Panc1 (cell line): ENCODE results near the gene TMEM132C. TPM values are rescaled to one million over a fixed set of nuclear protein-coding genes. Genes with fewer than 3 reads are reported as not detected.

ENCODE experiments used
- ATAC-seq: fragments of 200-7000 bp; cut with Tn5 transposase; 2 replicates; pipeline ENCODE4 v1.9.1; 2020; ENCODE audit warnings: mild to moderate bottlenecking, moderate library complexity
- BruUV-seq: library from RNA; stranded (reverse); fragments of 400-500 nt; replicated peaks from 2 replicates; lab custom pipeline; 2021; lab: Mats Ljungman, UMichigan
- CTCF ChIA-PET: fragments of 300-600 bp; sonication (Branson Sonifier 250); formaldehyde crosslinking; loops from one replicate; lab custom pipeline; 2022; ENCODE audit warnings: antibody characterized with exemption; lab: Charles Lee
- POLR2A ChIA-PET: fragments of 300-600 bp; sonication (Branson Sonifier 250); formaldehyde crosslinking; loops from one replicate; lab custom pipeline; 2022; ENCODE audit warnings: antibody characterized with exemption; lab: Charles Lee
- DNase-seq: peaks from one replicate; pipeline ENCODE4 v3.0.0-alpha.2; 2010; ENCODE audit warnings: low read depth, low spot score
- H3K27ac ChIP-seq: 2 replicates; pipeline ENCODE4 v1.5.1; 2011; ENCODE audit warnings: mild to moderate bottlenecking, low read length, inconsistent platforms
- H3K27me3 ChIP-seq: fragments of 200-500 bp; sonication (Bioruptor generic); 2 replicates; pipeline ENCODE4 v1.6.0; 2014; ENCODE audit warnings: low read length, inconsistent platforms; ENCODE audit not compliant: control insufficient read depth, insufficient read depth
- H3K36me3 ChIP-seq: fragments of 200-500 bp; sonication (Bioruptor generic); 2 replicates; pipeline ENCODE4 v1.5.1; 2014; ENCODE audit warnings: inconsistent platforms, mild to moderate bottlenecking, low read length, moderate library complexity; ENCODE audit not compliant: control insufficient read depth, insufficient read depth
- H3K4me1 ChIP-seq: 2 replicates; pipeline ENCODE4 v1.5.1; 2011; ENCODE audit warnings: inconsistent platforms, mild to moderate bottlenecking, low read length, moderate library complexity; ENCODE audit not compliant: control insufficient read depth, insufficient read depth
- H3K4me3 ChIP-seq, 2 experiments: 2 replicates each; pipeline ENCODE4 v1.5.1; 2011 to 2012; ENCODE audit warnings: low read depth in 2 of 2, low read length in 2 of 2, mild to moderate bottlenecking in 2 of 2, inconsistent platforms in 1 of 2, moderate library complexity in 1 of 2
- H3K9me3 ChIP-seq: fragments of 200-500 bp; sonication (Bioruptor generic); 2 replicates; pipeline ENCODE4 v1.5.1; 2014; ENCODE audit warnings: low read depth, mild to moderate bottlenecking, inconsistent platforms, low read length, moderate library complexity; ENCODE audit not compliant: control insufficient read depth, insufficient read depth
- CTCF ChIP-seq: fragments of 450-650 bp; IDR thresholded peaks from 2 replicates; pipeline ENCODE4 v1.5.1; 2017; ENCODE audit warnings: mild to moderate bottlenecking
- POLR2AphosphoS5 ChIP-seq: IDR thresholded peaks from 2 replicates; pipeline ENCODE4 v1.6.1; 2012; ENCODE audit warnings: mild to moderate bottlenecking, low read depth, low read length, moderate library complexity
- REST ChIP-seq, 2 experiments: IDR thresholded peaks; 2 replicates each; pipeline ENCODE4 v1.6.1; 2011 to 2012; ENCODE audit warnings: low read depth in 2 of 2, control low read depth in 1 of 2, low read length in 1 of 2, mild to moderate bottlenecking in 1 of 2, moderate library complexity in 1 of 2; ENCODE audit not compliant: insufficient read depth in 1 of 2
- SIN3A ChIP-seq: IDR thresholded peaks from 2 replicates; pipeline ENCODE4 v1.6.1; 2012; ENCODE audit warnings: low read depth, mild to moderate bottlenecking, low read length, moderate library complexity, borderline replicate concordance; ENCODE audit not compliant: insufficient read depth
- TCF7L2 ChIP-seq: IDR thresholded peaks from 2 replicates; pipeline ENCODE4 v1.6.1; 2011; ENCODE audit warnings: mild to moderate bottlenecking, low read depth, low read length, inconsistent platforms
- in situ Hi-C: cut with HindIII; loops from 2 replicates; pipeline ENCODE4 v1.10.0; 2016; ENCODE audit warnings: low sequenced_read_pairs, low pct_unique_long_range_greater_than_20kb
- intact Hi-C: fragments of 100-400 bp; cut with micrococcal nuclease; formaldehyde crosslinking; loops from one replicate; pipeline ENCODE4 v1.10.0; 2022; ENCODE audit not compliant: unreplicated experiment
- total RNA-seq: library from RNA; stranded (reverse); gene quantifications from one replicate; pipeline ENCODE4 v1.2.1, GENCODE V29; 2021; ENCODE audit not compliant: unreplicated experiment

Gene TMEM132C
- total RNA-seq, 1 experiment from 2014 or later = not detected

GRCh38 chr12:128606538-128606937, 339.6 kb downstream of the TMEM132C start:
- in situ Hi-C loops = no loop called here
- no TSS peak for BruUV-seq
- Histone ChIP-seq H3K4me1 (no peaks in the 10 kb centered on the region), H3K9me3 (no peaks in the 10 kb centered on the region), H3K4me3 (no peak overlapping the region), H3K27ac (no peak overlapping the region), H3K27me3 (no peaks in the 10 kb centered on the region; the same call in 1 of the 2 replicates), H3K36me3 (no peaks in the 10 kb centered on the region)
- DNase-seq = no peak
- POLR2A ChIA-PET = no interaction called here
- no peak for TF ChIP-seq POLR2AphosphoS5
- TF ChIP-seq REST (IDR thresholded peaks at IDR 0.05; ENCODE audit: insufficient read depth in 1 of 2, low read depth in 2 of 2, low read length in 1 of 2) = no peak
- TF ChIP-seq TCF7L2 = no peak
- TF ChIP-seq SIN3A = no peak
- no peak for TF ChIP-seq CTCF
- ATAC-seq = no peak
- CTCF ChIA-PET = no interaction called here
- intact Hi-C loops = no loop called here

GRCh38 chr12:128606970-128607369, 340.0 kb downstream of the TMEM132C start:
- intact Hi-C loops (no loop called here), in situ Hi-C loops (no loop called here)
- ATAC-seq (no peak), DNase-seq (no peak)
- H3K27ac ChIP-seq = no peak overlapping the region
- H3K9me3 ChIP-seq = no peaks in the 10 kb centered on the region
- ChIA-PET POLR2A (no interaction called here), CTCF (no interaction called here)
- no peak for TF ChIP-seq CTCF
- no peak for TF ChIP-seq REST (IDR thresholded peaks at IDR 0.05; ENCODE audit: insufficient read depth in 1 of 2, low read depth in 2 of 2, low read length in 1 of 2)
- TF ChIP-seq SIN3A = no peak
- no TSS peak for BruUV-seq
- no peaks in the 10 kb centered on the region for H3K4me1 ChIP-seq
- no peaks in the 10 kb centered on the region; the same call in 1 of the 2 replicates for H3K27me3 ChIP-seq
- no peaks in the 10 kb centered on the region for H3K36me3 ChIP-seq
- no peak overlapping the region for H3K4me3 ChIP-seq
